ENCODE measurements around the gene STAT5B. TPM values are rescaled to one million over a fixed set of nuclear protein-coding genes. Genes with fewer than 3 reads are reported as not detected.
"Not testable (repeated sequence)": the region's sequence is repeated elsewhere in the genome, so short reads cannot be mapped to it uniquely, and the experiment has no call there.

The STAT5B gene
- polyA plus RNA-seq, 1 donor, result 40.2 TPM

DNA sequence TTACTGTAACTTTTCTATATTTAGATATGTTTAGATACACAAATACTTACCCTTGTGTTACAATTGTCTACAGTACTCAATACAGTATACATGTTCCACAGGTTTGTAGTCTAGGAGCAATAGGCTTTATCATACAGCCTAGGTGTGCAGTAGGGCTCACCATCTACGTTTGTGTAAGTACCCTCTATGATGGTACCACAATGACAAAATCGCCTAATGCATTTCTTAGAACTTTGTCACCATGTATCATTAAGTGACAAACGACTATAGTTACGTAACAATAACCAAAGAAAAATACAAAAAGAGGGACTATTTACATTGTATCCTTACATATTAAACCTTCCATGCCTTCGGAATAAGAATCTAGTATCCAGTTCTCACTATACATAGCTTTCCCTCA lies 8.0 kb downstream of the STAT5B start:
- no peak for DNase-seq (ENCODE audit: low read depth)

DNA sequence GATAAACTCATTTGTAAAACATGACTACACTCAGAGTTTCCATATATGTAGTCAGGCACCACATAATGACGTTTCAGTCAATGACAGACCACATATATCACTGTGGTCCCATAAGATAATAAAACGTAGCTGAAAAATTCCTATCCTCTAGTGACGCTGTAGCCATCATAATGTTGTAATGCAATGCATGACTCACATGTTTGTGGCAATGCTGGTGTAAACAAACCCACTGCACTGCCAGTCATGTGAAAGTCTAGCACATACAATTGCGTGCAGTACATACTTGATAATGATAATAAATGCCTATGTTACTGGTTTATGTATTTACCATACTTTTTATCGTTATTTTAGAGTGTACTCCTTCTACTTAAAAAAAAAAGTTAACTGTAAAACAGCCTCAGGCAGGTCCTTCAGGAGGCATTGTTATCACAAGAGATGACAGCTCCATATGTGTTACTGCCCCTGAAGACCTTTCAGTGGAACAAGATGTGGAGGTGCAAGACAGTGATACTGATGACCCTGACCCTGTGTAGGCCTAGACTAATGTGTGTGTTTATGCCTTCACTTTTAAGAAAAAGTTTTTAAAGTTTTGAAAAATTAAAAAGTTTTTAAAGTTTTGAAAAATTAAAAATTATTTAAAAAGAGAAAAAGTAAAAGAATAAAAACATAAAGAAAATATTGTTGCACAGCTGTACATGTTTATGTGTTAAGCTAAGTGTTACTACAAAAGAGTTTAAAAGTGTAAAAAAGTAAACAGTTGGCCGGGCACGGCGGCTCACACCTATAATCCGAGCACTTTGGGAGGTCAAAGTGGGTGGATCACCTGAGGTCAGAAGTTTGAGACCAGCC lies 9.0 kb downstream of the STAT5B start:
- no peak for DNase-seq (ENCODE audit: low read depth)

DNA sequence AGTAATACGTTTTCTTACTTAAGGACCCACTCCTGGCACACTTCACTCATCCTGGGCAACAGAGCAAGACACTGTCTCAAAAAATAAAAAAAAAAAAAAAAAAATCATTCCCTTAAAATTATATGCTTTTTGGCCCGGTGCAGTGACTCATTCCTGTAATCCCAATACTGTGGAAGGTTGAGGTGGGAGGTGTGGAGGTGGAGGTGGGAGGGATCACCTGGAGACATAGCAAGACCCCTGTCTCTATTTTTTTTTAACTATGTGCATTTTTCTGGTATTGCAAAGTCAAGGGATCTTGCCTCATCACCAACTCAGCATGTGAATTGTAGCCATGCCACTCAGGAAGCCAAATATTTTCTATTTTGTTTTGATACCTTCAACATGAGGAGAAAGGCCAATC lies 9.7 kb downstream of the STAT5B start:
- DNase-seq (ENCODE audit: low read depth), result no peak

- not testable (repeated sequence) for DNase-seq (ENCODE audit: low read depth)
Measured at GRCh38 chr17:42264366-42264765, 11.8 kb downstream of the STAT5B start.

- DNase-seq (ENCODE audit: low read depth), result no peak
Measured at GRCh38 chr17:42260318-42260717, 15.9 kb downstream of the STAT5B start.

GRCh38 chr17:42255445-42255844 lies 20.7 kb downstream of the STAT5B start:
- no peak for DNase-seq (ENCODE audit: low read depth)

GRCh38 chr17:42253578-42253977 lies 22.6 kb downstream of the STAT5B start:
- DNase-seq (ENCODE audit: low read depth), result no peak

DNA sequence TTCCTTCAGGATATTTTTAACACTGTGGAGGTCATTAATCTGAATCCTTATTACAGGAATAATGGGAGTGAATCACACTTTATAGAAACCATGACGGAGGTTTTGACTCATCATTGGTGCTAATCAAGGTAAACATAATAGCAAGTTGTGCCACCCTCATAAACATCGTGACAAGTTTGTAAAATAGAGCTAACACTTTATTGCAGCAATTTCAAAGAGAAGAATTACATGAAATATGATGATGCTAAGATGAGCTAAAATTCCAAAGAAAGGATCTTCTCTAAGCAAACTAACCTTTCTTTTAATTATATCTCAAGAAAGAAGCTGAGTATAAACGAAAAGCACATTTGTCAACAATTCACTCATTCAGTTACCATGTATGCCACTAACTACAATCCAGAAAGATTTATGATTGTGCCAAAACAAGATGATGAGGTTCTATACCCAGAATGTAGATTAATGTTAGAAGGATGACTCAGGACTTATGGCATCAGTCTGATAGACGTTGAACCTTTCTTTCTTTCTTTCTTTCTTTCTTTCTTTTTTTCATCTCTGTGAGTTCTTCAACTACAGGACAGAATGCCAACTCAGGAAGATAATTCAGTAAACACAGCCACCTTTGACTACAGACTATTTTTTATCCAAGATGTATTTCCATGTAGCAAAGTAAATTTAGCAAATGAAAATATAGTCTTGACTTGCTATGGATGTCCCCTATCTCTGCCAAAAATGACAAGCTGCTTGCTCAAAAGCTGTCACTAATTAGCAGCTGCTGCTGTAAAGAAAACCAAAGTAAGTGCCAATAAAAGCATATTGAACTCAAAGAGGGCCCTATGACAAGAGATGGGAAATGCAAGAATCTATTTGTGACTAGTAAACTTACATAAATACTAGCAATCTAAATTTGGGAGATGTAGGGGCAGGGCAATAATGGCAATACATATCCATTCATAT lies 23.3 kb downstream of the STAT5B start:
- DNase-seq (ENCODE audit: low read depth), result no peak

- DNase-seq (ENCODE audit: low read depth), result no peak
Measured at GRCh38 chr17:42251115-42251514, 25.1 kb downstream of the STAT5B start.

DNA sequence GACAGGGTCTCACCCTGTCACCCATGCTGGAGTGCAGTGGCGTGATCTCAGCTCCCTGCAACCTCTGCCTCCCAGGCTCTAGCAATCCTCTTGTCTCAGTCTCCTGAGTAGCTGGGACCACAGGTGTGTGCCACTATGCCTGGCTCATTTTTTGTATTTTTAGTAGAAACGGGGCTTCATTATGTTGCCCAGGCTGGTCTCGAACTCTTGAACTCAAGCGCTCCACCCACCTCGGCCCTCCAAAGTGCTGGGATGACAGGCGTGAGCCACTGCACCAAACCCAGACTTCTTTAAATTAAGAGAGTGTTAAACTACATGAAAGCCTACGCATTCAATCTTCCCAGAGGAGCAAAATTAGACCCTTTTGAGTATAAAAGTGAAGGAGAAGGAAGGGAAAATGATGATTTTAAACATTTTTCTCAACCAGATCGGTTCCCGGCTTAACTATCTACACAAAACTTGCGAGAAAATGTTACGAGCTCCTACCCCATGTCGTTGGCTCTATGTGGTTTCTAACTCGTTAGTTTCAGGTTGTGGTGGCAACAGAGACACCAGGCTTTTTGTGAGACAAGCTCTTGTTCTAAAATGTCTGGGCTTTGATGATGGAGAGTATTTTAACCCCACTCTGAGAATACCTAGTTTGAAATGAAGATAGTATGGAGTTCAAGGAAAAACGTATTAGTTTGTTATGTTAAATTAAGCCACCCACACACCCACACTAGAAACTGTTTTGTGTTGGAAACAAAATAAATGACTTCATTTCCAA lies 26.3 kb downstream of the STAT5B start:
- no peak for DNase-seq (ENCODE audit: low read depth)

DNA sequence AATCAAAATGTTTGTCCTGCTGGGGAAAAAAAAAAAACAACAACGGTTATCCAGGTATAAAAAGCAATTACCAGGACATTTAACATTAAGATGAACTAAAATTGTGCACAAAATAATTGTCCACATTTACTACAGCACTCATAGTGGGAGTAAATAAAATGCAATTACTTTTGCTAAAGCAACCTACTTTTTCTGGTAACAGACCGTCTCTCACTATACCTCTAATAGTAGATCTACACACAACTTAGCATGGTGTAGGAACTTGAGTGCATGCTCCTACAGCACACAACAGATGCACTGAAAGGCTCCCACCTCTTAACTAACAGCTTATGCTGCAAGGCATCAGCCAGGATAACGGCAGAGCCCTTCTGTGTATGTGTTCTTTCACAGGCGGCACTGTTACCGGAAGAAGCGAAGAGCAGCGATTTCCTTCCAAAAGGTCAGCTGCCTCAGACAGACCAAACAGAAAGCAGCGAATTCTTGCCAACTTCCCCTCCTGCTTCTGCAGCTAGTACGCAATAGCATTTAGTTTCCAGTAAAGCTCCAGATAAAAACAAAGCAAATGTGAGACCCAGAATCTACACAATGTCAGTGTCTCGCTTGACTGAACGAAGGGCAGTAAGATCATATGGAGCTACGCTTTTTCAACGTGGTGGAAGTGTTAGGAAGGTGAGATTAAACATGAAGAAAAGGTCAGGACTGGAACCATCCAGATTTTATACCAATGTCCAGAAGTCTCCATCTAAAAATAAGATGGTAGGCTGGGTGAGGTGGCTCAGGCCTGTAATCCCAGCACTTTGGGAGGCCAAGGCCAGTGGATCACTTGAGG lies 27.6 kb downstream of the STAT5B start:
- peak; percentile 94 for DNase-seq (ENCODE audit: low read depth)

DNA sequence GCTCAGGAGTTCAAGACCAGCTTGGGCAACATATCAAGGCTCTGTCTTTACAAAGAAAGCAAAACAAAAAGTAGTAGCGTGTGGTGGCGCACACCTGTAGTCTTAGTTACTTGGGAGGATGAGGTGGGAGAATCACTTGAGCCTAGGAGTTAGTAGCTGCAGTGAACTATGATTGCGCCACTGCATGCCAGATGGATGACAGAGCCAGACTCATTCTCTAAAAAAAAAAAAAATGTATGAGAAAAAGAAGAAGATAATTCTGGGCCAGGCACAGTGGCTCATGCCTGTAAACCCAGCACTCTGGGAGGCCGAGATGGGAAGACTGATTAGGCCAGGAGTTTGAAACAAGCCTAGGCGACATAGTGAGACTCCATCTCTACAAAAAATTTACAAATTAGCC lies 28.5 kb downstream of the STAT5B start:
- no peak for DNase-seq (ENCODE audit: low read depth)

GRCh38 chr17:42246515-42246914 lies 29.7 kb downstream of the STAT5B start:
- no peak for DNase-seq (ENCODE audit: low read depth)

- DNase-seq (ENCODE audit: low read depth), result not testable (repeated sequence)
Measured at GRCh38 chr17:42245183-42245582, 31.0 kb downstream of the STAT5B start.

GRCh38 chr17:42244116-42244515 lies 32.1 kb downstream of the STAT5B start:
- DNase-seq (ENCODE audit: low read depth), result not testable (repeated sequence)

GRCh38 chr17:42243493-42243982 lies 32.7 kb downstream of the STAT5B start:
- no peak for DNase-seq (ENCODE audit: low read depth)

- no peak for DNase-seq (ENCODE audit: low read depth)
Measured at GRCh38 chr17:42241871-42242270, 34.3 kb downstream of the STAT5B start.

- not testable (repeated sequence) for DNase-seq (ENCODE audit: low read depth)
Measured at GRCh38 chr17:42240863-42241262, 35.3 kb downstream of the STAT5B start.

DNA sequence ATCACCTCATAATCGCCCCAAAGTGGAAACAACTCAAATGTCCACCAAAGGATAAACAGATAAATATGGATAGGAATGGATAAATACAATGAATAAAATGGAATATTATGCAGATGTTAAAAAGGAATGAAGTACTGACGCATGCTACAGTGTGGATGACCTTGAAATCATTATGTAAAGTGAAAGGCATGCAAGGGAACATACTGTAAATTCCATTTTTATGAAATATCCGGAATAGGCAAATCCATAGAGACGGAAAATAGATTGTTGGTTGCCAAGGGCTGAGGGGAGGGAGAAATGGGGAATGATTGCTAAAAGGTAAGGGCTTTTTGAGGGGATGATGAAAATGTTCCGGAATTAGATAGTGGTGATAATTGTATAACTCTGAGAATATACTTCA lies 36.0 kb downstream of the STAT5B start:
- DNase-seq (ENCODE audit: low read depth), result no peak

GRCh38 chr17:42239576-42239975 lies 36.6 kb downstream of the STAT5B start:
- not testable (repeated sequence) for DNase-seq (ENCODE audit: low read depth)

DNA sequence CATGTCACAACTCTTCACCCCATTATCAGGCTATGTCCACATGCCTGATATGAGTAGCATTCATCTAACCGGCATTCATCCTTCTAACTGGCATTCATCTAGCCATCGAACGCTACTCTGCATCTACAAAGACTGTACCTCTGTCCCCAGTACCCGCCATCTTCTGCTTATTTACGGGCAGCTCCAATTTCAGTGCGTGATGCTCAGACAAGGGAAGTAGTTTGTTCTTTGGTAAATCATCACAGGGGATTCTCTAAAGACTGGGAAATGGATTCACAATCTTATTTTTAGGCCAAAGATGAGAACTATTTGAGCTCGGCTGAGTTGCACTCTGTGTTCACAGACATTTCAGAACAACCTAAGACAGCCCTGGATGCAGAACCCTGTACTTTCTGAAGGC lies 39.4 kb downstream of the STAT5B start:
- no peak for DNase-seq (ENCODE audit: low read depth)
